Measurements from ENCODE around the gene LIME1.

Gene LIME1

GRCh38 chr20:63735859-63736718 lies at the start of gene LIME1:
TSS of gene LIME1 (plus strand) at chr20:63736664. CDS start at chr20:63737550, 886 bp downstream.
- no peak for DNase-seq

GRCh38 chr20:63687419-63688178 lies 48.9 kb upstream of the LIME1 start:
- DNase-seq, result no peak

- no peak for DNase-seq
These were observed 48.0 kb upstream of the LIME1 start for GRCh38 chr20:63688228-63689045.

GRCh38 chr20:63689046-63690002 lies 47.1 kb upstream of the LIME1 start:
- no peak for DNase-seq

- no peak for DNase-seq
These were observed 46.2 kb upstream of the LIME1 start for GRCh38 chr20:63690003-63690897.

GRCh38 chr20:63690898-63691710 lies 45.4 kb upstream of the LIME1 start:
- DNase-seq, result no peak

- DNase-seq, result no peak
These were observed 44.6 kb upstream of the LIME1 start for GRCh38 chr20:63691711-63692435.

GRCh38 chr20:63692436-63693082 lies 43.9 kb upstream of the LIME1 start:
- DNase-seq, result no peak

GRCh38 chr20:63693083-63693732 lies 43.3 kb upstream of the LIME1 start:
- DNase-seq, result no peak

GRCh38 chr20:63693733-63694583 lies 42.5 kb upstream of the LIME1 start:
- DNase-seq, result no peak

- DNase-seq, result no peak
These were observed 41.7 kb upstream of the LIME1 start for GRCh38 chr20:63694584-63695423.

- DNase-seq, result no peak
These were observed 40.8 kb upstream of the LIME1 start for GRCh38 chr20:63695424-63696305.

- no peak for DNase-seq
These were observed 40.2 kb upstream of the LIME1 start for GRCh38 chr20:63696306-63696627.

GRCh38 chr20:63696628-63697356 lies 39.7 kb upstream of the LIME1 start, which contains the start of gene TNFRSF6B:
TSS of gene TNFRSF6B (plus strand) at chr20:63696652. CDS start at chr20:63696768, 116 bp downstream.
- no peak for DNase-seq
